RWPE1 (cell line): ENCODE measurements around the gene KDF1.

Source experiments
- CTCF ChIA-PET: fragments of 350-600 bp; sonication (Branson Sonifier 250); formaldehyde crosslinking; extraction: SDS; loops from one replicate; lab custom pipeline; 2021; lab: Yijun Ruan, JAX
- POLR2A ChIA-PET: fragments of 400-600 bp; formaldehyde crosslinking; extraction: SDS; loops from one replicate; lab custom pipeline; 2020; ENCODE audit warnings: antibody characterized with exemption; ENCODE audit not compliant: low non-redundant PET; lab: Yijun Ruan, JAX
- DNase-seq: peaks from one replicate; pipeline ENCODE4 v3.0.0; 2012; ENCODE audit warnings: low spot score
- H3K27ac ChIP-seq: fragments of 450-650 bp; 2 replicates; pipeline ENCODE4 v1.5.1; 2017
- TF ChIP-seq, protein P1 (sequence below): fragments of 450-650 bp; conservative IDR thresholded peaks from 2 replicates; pipeline ENCODE4 v1.5.1; 2017; ENCODE audit warnings: low read depth, mild to moderate bottlenecking

The KDF1 gene

DNA sequence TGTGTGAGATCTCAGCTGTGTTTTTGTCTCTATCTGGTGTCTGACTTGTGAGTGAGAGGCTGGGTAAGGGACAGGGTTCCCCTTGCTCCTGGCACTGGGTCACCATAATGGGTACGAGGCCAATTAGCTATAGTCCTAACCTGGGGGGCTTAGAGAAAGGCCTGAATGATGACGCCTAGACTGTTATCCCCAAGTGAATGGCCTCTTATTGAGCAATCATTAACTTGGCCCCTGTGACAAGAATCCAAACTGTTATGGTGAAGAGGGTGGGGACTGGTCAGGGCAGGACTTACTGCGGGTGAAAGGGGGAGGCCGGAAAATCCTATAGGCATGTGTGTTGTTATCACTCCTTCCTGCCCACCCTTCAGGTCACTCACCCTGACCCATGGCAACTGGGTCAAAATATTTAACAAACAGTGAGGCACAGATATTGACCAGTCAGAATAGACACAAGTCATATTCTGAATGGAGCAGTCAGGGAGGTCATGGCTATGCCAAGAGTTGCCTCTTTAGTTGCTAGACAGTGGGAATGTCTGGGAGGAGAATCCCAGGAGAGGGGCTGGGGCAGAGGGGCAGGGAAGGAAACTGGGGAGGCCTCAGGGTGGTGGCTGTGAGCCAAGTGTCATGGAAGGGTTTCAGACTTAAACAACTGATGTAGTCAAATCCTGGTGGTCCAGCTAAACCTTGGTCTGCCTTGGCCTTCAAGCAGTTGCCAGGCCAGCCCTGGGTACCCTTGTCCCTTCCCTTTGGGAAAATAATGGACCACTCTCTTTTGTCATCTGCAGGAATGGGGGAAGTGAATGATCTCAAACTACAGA lies 49.7 kb downstream of the KDF1 start:
- ChIA-PET POLR2A (no interaction called here), CTCF (interaction anchor here (0.7 kb wide), 1 partner anchor 35 kb away, joined by 4 read pairs; no protein-coding TSS in a partner anchor)
- DNase-seq, result no peak
- TF ChIP-seq, protein P1, sequence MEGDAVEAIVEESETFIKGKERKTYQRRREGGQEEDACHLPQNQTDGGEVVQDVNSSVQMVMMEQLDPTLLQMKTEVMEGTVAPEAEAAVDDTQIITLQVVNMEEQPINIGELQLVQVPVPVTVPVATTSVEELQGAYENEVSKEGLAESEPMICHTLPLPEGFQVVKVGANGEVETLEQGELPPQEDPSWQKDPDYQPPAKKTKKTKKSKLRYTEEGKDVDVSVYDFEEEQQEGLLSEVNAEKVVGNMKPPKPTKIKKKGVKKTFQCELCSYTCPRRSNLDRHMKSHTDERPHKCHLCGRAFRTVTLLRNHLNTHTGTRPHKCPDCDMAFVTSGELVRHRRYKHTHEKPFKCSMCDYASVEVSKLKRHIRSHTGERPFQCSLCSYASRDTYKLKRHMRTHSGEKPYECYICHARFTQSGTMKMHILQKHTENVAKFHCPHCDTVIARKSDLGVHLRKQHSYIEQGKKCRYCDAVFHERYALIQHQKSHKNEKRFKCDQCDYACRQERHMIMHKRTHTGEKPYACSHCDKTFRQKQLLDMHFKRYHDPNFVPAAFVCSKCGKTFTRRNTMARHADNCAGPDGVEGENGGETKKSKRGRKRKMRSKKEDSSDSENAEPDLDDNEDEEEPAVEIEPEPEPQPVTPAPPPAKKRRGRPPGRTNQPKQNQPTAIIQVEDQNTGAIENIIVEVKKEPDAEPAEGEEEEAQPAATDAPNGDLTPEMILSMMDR, result no peak
- H3K27ac ChIP-seq, result no peak overlapping the region

DNA sequence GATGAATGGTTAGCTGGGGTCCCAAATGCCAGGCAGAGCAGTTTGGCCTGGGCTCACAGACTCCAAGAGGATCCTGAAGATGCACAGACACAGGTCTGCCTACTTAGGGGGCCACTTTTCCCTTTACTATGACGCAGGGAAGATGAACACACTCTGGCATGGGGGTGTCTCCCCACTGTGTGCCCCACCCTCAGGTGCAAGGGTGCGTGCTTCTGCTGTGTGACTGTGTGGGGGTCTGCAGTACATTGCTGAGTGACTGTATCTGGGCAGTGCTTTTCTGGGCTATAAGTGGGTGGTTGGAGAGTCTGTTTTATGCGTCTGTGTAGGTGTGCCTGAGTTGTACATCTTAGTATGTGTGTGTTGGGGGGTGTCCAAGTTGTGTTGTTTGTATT lies 50.3 kb downstream of the KDF1 start:
- POLR2A ChIA-PET, result no interaction called here
- CTCF ChIA-PET, result interaction anchor here (0.7 kb wide), 1 partner anchor 36 kb away, joined by 4 read pairs; no protein-coding TSS in a partner anchor
- H3K27ac ChIP-seq, result no peak overlapping the region
- DNase-seq, result no peak
- TF ChIP-seq, protein P1, result no peak

GRCh38 chr1:26907071-26907917 lies 53.0 kb downstream of the KDF1 start:
- ChIA-PET CTCF (interaction anchor here (0.6 to 1.1 kb wide), 3 partner anchors 11 to 1982 kb away, joined by 3 to 7 read pairs (median 5); no protein-coding TSS in a partner anchor), POLR2A (interaction anchor here (1.1 kb wide), 1 partner anchor 42 kb away, joined by 3 read pairs; no protein-coding TSS in a partner anchor)
- H3K27ac ChIP-seq, result peak overlapping the region; percentile 68
- DNase-seq, result peak; percentile 90
- TF ChIP-seq, protein P1, result no peak

DNA sequence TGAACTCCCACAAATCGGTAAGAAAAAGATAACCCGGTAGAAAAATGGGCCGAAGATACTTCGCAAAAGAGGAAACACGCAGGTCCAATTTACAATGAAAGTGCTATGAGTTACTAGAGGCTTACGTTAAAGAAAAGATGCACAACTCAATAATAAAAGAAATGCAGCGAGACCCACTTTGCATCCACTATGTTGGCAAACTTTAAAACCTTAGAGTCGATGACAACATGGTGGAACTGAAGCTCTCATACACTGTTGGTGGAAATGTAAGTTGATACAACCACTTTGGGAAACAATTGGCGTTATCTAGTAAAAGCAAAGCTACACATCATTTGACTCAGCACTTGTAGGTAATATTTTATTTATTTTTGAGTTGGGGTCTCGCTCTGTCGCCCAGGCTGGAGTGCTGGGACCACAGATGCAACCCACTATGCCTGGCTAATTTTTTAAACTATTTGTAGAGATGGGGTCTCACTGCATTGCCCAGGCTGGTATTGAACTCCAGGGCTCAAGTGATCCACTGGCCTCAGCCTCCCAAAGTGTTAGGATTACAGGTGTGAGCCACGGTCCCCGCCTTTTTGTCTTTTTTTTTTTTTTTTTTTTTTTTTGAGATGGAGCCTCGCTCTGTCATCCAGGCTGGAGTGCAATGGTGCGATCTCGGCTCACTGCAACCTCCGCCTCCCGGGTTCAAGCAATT lies 59.3 kb downstream of the KDF1 start:
- TF ChIP-seq, protein P1, result no peak
- DNase-seq, result no peak
- ChIA-PET CTCF (no interaction called here), POLR2A (interaction anchor here (1.0 kb wide), 1 partner anchor 27 kb away, joined by 3 read pairs; no protein-coding TSS in a partner anchor)
- no peak overlapping the region for H3K27ac ChIP-seq

- TF ChIP-seq, protein P1, result no peak
- POLR2A ChIA-PET, result interaction anchor here (0.7 to 1.0 kb wide), 3 partner anchors 27 to 50 kb away, joined by 3 read pairs; no protein-coding TSS in a partner anchor
- CTCF ChIA-PET, result interaction anchor here (0.6 kb wide), 1 partner anchor 66 kb away, joined by 4 read pairs; no protein-coding TSS in a partner anchor
Measured at GRCh38 chr1:26900001-26900814, 60.1 kb downstream of the KDF1 start, which contains the start of gene GPATCH3. GPATCH3 (minus strand) TSS chr1:26900467; CDS start chr1:26900442, 25 bp downstream.

More at GRCh38 chr1:26900001-26900814, 60.1 kb downstream of the KDF1 start, which contains the start of gene GPATCH3:
- peak; percentile 89 for DNase-seq
- H3K27ac ChIP-seq, result peak within 1 kb of the TSS; percentile 81
